Stimulated activated CD4-positive, alpha-beta T cell treated with anti-CD3 and anti-CD28 coated beads, Interleukin-1b, Interleukin-23, amount 100 ng/mL, for 1 hour (primary cell): ENCODE results near the gene ZC3H12C.

Experiments used
- DNase-seq, 2 donors: peaks; one replicate each; pipeline ENCODE4 v3.0.0-alpha.2; 2020; ENCODE audit warnings: low read depth in 2 of 2

ZC3H12C gene

GRCh38 chr11:110217223-110217877 lies 124.2 kb downstream of the ZC3H12C start:
- no peak for DNase-seq

GRCh38 chr11:110217936-110218335 lies 124.7 kb downstream of the ZC3H12C start:
- DNase-seq = no peak

GRCh38 chr11:110219006-110219785 lies 126.0 kb downstream of the ZC3H12C start:
- DNase-seq = no peak
